GM23338 (cell line): Measurements from ENCODE around the gene KCNN3. TPM values are rescaled to one million over a fixed set of nuclear protein-coding genes. Genes with fewer than 3 reads are reported as not detected.

Source experiments
- ATAC-seq: fragments of 200-7000 bp; cut with Tn5 transposase; 3 replicates; pipeline ENCODE4 v1.9.1; 2020
- DNase-seq: peaks from one replicate; pipeline ENCODE4 v3.0.0-alpha.2; 2015; ENCODE audit warnings: low spot score
- H2AFZ ChIP-seq: fragments of 200-600 bp; sonication (generic); 2 replicates; pipeline ENCODE4 v1.8.0; 2016; ENCODE audit warnings: antibody characterized with exemption, mild to moderate bottlenecking, moderate library complexity
- H3F3A ChIP-seq: fragments of 200-600 bp; sonication (generic); replicated peaks from 2 replicates; pipeline ENCODE4 v1.8.0; 2017; ENCODE audit warnings: antibody characterized with exemption, mixed run types, low read depth
- H3K27ac ChIP-seq: fragments of 200-600 bp; sonication (generic); 2 replicates; pipeline ENCODE4 v1.6.1; 2016; ENCODE audit warnings: low read depth
- H3K27me3 ChIP-seq: fragments of 200-600 bp; sonication (generic); 2 replicates; pipeline ENCODE4 v1.8.0; 2016; ENCODE audit warnings: mild to moderate bottlenecking, mixed run types, moderate library complexity; ENCODE audit not compliant: insufficient read depth
- H3K36me3 ChIP-seq: fragments of 200-600 bp; sonication (generic); 2 replicates; pipeline ENCODE4 v1.8.0; 2016; ENCODE audit warnings: mild to moderate bottlenecking; ENCODE audit not compliant: insufficient read depth
- H3K4me1 ChIP-seq: fragments of 200-600 bp; sonication (generic); 2 replicates; pipeline ENCODE4 v1.8.0; 2016; ENCODE audit warnings: mild to moderate bottlenecking, moderate library complexity; ENCODE audit not compliant: insufficient read depth
- H3K4me2 ChIP-seq: fragments of 200-600 bp; sonication (generic); 2 replicates; pipeline ENCODE4 v1.7.1; 2017; ENCODE audit warnings: mixed run types
- H3K4me3 ChIP-seq: fragments of 200-600 bp; sonication (generic); 2 replicates; pipeline ENCODE4 v1.6.1; 2016; ENCODE audit warnings: mixed run types
- H3K79me2 ChIP-seq: fragments of 200-600 bp; sonication (generic); replicated peaks from 2 replicates; pipeline ENCODE4 v1.8.0; 2017; ENCODE audit warnings: mild to moderate bottlenecking; ENCODE audit not compliant: insufficient read depth
- H3K9me2 ChIP-seq: fragments of 200-600 bp; sonication (generic); 2 replicates; pipeline ENCODE4 v1.8.0; 2017; ENCODE audit not compliant: insufficient read depth
- H4K20me1 ChIP-seq: fragments of 200-600 bp; sonication (generic); replicated peaks from 2 replicates; pipeline ENCODE4 v1.8.0; 2017; ENCODE audit warnings: mild to moderate bottlenecking; ENCODE audit not compliant: insufficient read depth
- H3K27ac Mint-ChIP-seq: 2 replicates; pipeline ENCODE4 v1.8.0; 2020; ENCODE audit warnings: inconsistent platforms, mild to moderate bottlenecking, moderate library complexity, mixed read lengths
- H3K27me3 Mint-ChIP-seq: 3 replicates; pipeline ENCODE4 v1.8.0; 2022; ENCODE audit warnings: low read depth, mild to moderate bottlenecking, moderate library complexity, mixed read lengths, inconsistent platforms; ENCODE audit not compliant: insufficient read depth, poor library complexity
- H3K36me3 Mint-ChIP-seq: 3 replicates; pipeline ENCODE4 v1.8.0; 2021; ENCODE audit warnings: low read depth, mild to moderate bottlenecking, inconsistent platforms, moderate library complexity, mixed read lengths
- H3K4me1 Mint-ChIP-seq: 3 replicates; pipeline ENCODE4 v1.8.0; 2020; ENCODE audit warnings: mild to moderate bottlenecking, inconsistent platforms, mixed read lengths
- H3K4me3 Mint-ChIP-seq: 3 replicates; pipeline ENCODE4 v1.8.0; 2021; ENCODE audit warnings: moderate library complexity, mild to moderate bottlenecking, inconsistent platforms, mixed read lengths
- H3K9me3 Mint-ChIP-seq: 3 replicates; pipeline ENCODE4 v1.8.0; 2020; ENCODE audit warnings: moderate library complexity, mild to moderate bottlenecking, inconsistent platforms, mixed read lengths
- EZH2phosphoT487 ChIP-seq: fragments of 200-600 bp; sonication (generic); IDR thresholded peaks from one replicate; pipeline ENCODE4 v1.8.1; 2018; ENCODE audit warnings: antibody characterized with exemption; ENCODE audit not compliant: unreplicated experiment
- JUNB ChIP-seq: IDR thresholded peaks from one replicate; pipeline ENCODE4 v1.6.1; 2016; ENCODE audit warnings: antibody characterized with exemption; ENCODE audit not compliant: unreplicated experiment
- POLR2AphosphoS5 ChIP-seq: IDR thresholded peaks from 2 replicates; pipeline ENCODE4 v1.6.1; 2016; ENCODE audit warnings: antibody characterized with exemption, low read depth
- STAT1 ChIP-seq: IDR thresholded peaks from one replicate; pipeline ENCODE4 v1.6.1; 2016; ENCODE audit warnings: antibody characterized with exemption; ENCODE audit not compliant: unreplicated experiment
- polyA plus RNA-seq: library from polyadenylated mRNA; unstranded; fragments of >200 nt; fragmentation: Nextera tagmentation; extraction: Ambion mirVana; gene quantifications from 2 replicates; pipeline ENCODE4 v1.2.1, GENCODE V29; 2016
- total RNA-seq: library from RNA; depleted of rRNA; stranded (reverse); fragments of >200 nt; shearing (Covaris generic); gene quantifications from 2 replicates; pipeline ENCODE4 v1.2.3, GENCODE V29; 2014
- TF ChIP-seq, protein P1 (sequence below): IDR thresholded peaks from one replicate; pipeline ENCODE4 v1.6.1; 2018; ENCODE audit warnings: antibody characterized with exemption; ENCODE audit not compliant: unreplicated experiment
- TF ChIP-seq, protein P2 (sequence below), 2 experiments: fragments of 200-600 bp in 1 of 2; sonication (generic) in 1 of 2; conservative IDR thresholded peaks; 2 replicates each; pipeline versions ENCODE4 v1.5.1 to v1.6.1; 2016 to 2017; ENCODE audit warnings: antibody characterized with exemption in 2 of 2, low read depth in 2 of 2, mild to moderate bottlenecking in 2 of 2, moderate library complexity in 1 of 2
- TF ChIP-seq, protein P3 (sequence below): IDR thresholded peaks from 2 replicates; pipeline ENCODE4 v1.6.1; 2016; ENCODE audit warnings: antibody characterized with exemption

KCNN3 gene
- total and polyA plus RNA-seq, 2 experiments from 2014 or later, result 1.9 to 3.0 TPM

DNA sequence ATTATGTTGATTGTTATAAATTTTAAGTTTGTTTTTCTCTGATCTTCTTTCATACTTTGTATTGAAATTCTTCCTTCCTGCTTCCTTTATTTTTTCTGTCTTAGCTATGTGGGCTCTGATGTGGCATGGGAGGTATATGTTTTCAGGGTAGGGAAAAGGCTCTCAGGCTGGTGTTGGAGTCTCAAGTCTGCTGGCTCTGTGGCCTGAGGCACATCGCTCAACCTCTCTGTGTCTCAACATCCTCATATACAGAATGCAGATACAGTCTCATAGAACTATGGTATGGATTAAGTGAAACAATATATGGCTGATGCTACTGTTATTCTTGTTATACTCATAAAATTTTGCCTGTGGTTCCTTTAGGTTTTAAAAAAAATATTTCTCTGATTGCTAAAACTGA is 105.9 kb downstream of the KCNN3 start (continued):
- TF ChIP-seq, protein P1, sequence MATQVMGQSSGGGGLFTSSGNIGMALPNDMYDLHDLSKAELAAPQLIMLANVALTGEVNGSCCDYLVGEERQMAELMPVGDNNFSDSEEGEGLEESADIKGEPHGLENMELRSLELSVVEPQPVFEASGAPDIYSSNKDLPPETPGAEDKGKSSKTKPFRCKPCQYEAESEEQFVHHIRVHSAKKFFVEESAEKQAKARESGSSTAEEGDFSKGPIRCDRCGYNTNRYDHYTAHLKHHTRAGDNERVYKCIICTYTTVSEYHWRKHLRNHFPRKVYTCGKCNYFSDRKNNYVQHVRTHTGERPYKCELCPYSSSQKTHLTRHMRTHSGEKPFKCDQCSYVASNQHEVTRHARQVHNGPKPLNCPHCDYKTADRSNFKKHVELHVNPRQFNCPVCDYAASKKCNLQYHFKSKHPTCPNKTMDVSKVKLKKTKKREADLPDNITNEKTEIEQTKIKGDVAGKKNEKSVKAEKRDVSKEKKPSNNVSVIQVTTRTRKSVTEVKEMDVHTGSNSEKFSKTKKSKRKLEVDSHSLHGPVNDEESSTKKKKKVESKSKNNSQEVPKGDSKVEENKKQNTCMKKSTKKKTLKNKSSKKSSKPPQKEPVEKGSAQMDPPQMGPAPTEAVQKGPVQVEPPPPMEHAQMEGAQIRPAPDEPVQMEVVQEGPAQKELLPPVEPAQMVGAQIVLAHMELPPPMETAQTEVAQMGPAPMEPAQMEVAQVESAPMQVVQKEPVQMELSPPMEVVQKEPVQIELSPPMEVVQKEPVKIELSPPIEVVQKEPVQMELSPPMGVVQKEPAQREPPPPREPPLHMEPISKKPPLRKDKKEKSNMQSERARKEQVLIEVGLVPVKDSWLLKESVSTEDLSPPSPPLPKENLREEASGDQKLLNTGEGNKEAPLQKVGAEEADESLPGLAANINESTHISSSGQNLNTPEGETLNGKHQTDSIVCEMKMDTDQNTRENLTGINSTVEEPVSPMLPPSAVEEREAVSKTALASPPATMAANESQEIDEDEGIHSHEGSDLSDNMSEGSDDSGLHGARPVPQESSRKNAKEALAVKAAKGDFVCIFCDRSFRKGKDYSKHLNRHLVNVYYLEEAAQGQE, result no peak
- TF ChIP-seq STAT1 (no peak), POLR2AphosphoS5 (no peak), EZH2phosphoT487 (no peak), JUNB (no peak)

DNA sequence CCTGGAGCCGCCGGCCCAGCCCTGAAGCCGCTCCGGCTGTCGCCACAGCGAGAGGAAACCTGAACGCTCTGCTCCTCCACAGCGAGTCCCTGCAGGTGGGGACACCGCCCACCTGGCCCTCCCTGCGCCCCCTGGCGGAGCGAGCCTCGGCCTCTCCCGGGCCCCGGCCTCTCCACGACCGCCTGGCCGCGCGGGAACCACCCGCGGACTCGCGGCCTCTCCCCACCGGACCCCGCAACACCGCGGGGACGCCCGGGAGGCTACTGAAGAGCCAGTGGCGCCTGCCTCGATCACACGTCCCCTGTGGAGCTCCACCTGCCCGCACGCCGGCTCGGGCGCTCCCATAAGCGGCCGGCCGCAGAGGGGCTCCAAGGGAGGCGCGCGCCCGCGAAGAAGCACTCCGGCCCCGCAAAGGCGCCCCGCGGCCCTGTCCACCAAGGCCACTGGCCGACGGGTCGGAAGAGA is 109.6 kb downstream of the KCNN3 start:
- Histone ChIP-seq H3K36me3 (no peaks in the 10 kb centered on the region), H3K4me1 (no peaks in the 10 kb centered on the region), H3K4me2 (peak overlapping the region; percentile 83), H3K9me2 (no peaks in the 10 kb centered on the region), H2AFZ (peak overlapping the region; percentile 85), H3K79me2 (no peaks in the 10 kb centered on the region), H3K4me3 (peak overlapping the region; percentile 76), H3F3A (no peaks in the 10 kb centered on the region), H3K27ac (no peak overlapping the region), H3K27me3 (peaks cover 17% of the 10 kb centered on the region; the same call in 1 of the 2 replicates), H4K20me1 (no peaks in the 10 kb centered on the region; the same call in 1 of the 2 replicates)
- Mint-ChIP-seq H3K36me3 (no peaks in the 10 kb centered on the region), H3K4me1 (no peaks in the 10 kb centered on the region), H3K27ac (no peak overlapping the region), H3K9me3 (no peaks in the 10 kb centered on the region), H3K27me3 (peaks cover 8% of the 10 kb centered on the region), H3K4me3 (peak overlapping the region; percentile 59; the same call in 2 of the 3 replicates)
- peak; percentile 98 for ATAC-seq
- DNase-seq, result peak; percentile 84
- TF ChIP-seq STAT1, result no peak
- TF ChIP-seq, protein P2, sequence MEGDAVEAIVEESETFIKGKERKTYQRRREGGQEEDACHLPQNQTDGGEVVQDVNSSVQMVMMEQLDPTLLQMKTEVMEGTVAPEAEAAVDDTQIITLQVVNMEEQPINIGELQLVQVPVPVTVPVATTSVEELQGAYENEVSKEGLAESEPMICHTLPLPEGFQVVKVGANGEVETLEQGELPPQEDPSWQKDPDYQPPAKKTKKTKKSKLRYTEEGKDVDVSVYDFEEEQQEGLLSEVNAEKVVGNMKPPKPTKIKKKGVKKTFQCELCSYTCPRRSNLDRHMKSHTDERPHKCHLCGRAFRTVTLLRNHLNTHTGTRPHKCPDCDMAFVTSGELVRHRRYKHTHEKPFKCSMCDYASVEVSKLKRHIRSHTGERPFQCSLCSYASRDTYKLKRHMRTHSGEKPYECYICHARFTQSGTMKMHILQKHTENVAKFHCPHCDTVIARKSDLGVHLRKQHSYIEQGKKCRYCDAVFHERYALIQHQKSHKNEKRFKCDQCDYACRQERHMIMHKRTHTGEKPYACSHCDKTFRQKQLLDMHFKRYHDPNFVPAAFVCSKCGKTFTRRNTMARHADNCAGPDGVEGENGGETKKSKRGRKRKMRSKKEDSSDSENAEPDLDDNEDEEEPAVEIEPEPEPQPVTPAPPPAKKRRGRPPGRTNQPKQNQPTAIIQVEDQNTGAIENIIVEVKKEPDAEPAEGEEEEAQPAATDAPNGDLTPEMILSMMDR (conservative IDR thresholded peaks at IDR 0.05; ENCODE audit: low read depth in 2 of 2), result peak; percentile 74 to 79
- TF ChIP-seq, protein P3, sequence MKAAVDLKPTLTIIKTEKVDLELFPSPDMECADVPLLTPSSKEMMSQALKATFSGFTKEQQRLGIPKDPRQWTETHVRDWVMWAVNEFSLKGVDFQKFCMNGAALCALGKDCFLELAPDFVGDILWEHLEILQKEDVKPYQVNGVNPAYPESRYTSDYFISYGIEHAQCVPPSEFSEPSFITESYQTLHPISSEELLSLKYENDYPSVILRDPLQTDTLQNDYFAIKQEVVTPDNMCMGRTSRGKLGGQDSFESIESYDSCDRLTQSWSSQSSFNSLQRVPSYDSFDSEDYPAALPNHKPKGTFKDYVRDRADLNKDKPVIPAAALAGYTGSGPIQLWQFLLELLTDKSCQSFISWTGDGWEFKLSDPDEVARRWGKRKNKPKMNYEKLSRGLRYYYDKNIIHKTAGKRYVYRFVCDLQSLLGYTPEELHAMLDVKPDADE, result no peak
- TF ChIP-seq POLR2AphosphoS5, result no peak
- no peak for TF ChIP-seq EZH2phosphoT487
